Upper lobe of left lung (tissue), 4 donors: Measurements from ENCODE around the gene SYK.

Source experiments
- EP300 ChIP-seq, 4 donors: sonication (generic); formaldehyde crosslinking; IDR thresholded peaks; one replicate each; pipeline ENCODE4 v1.5.1; 2017; ENCODE audit warnings: antibody characterized with exemption in 4 of 4, control low read depth in 2 of 4
- POLR2AphosphoS5 ChIP-seq, 2 donors: sonication (generic); formaldehyde crosslinking; IDR thresholded peaks; one replicate each; pipeline ENCODE4 v1.5.1; 2017; ENCODE audit warnings: antibody characterized with exemption in 2 of 2
- TF ChIP-seq, protein P1 (sequence below), 6 experiments: fragments of 450-650 bp in 4 of 6; fragments of 200-600 bp in 2 of 6; sonication (generic) in 2 of 6; IDR thresholded peaks; one replicate each; pipeline ENCODE4 v1.5.1; 2016 to 2019; ENCODE audit warnings: antibody characterized with exemption in 6 of 6

DNA sequence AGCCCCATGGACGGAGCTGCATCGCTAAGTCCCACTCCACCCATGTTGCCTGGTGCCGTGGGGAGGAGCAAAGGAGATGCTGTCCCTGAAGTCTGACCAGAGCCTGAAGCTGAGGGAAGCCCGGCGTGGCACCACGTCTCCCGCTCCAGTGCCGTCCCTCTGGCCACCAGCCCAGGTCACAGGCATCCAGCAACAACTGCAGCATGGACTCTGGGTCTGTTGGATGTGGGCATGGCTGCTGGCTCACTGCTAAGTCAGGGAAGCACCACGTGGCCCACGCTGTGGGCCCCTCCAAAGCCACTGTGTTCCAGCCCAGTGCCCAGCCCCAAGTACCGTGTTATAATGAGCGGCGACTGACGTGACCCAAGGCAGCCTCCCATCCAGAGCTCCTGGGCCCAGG lies 112.6 kb downstream of the SYK start:
- TF ChIP-seq EP300 (IDR thresholded peaks at IDR 0.05), result no peak
- TF ChIP-seq, protein P1, sequence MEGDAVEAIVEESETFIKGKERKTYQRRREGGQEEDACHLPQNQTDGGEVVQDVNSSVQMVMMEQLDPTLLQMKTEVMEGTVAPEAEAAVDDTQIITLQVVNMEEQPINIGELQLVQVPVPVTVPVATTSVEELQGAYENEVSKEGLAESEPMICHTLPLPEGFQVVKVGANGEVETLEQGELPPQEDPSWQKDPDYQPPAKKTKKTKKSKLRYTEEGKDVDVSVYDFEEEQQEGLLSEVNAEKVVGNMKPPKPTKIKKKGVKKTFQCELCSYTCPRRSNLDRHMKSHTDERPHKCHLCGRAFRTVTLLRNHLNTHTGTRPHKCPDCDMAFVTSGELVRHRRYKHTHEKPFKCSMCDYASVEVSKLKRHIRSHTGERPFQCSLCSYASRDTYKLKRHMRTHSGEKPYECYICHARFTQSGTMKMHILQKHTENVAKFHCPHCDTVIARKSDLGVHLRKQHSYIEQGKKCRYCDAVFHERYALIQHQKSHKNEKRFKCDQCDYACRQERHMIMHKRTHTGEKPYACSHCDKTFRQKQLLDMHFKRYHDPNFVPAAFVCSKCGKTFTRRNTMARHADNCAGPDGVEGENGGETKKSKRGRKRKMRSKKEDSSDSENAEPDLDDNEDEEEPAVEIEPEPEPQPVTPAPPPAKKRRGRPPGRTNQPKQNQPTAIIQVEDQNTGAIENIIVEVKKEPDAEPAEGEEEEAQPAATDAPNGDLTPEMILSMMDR (IDR thresholded peaks at IDR 0.05), result no peak
- TF ChIP-seq POLR2AphosphoS5 (IDR thresholded peaks at IDR 0.05), result no peak
